ENCODE measurements around the gene CD247.

The CD247 gene

GRCh38 chr1:167439301-167439988 lies 78.9 kb downstream of the CD247 start:
- no peak; the same call in 1 of the 2 replicates for TF ChIP-seq CTCF (conservative IDR thresholded peaks at IDR 0.05; ENCODE audit: low read length)
- DNase-seq (ENCODE audit: low read depth) = no peak
- H3K4me3 ChIP-seq (ENCODE audit: low read length) = peak overlapping the region; percentile 50

DNA sequence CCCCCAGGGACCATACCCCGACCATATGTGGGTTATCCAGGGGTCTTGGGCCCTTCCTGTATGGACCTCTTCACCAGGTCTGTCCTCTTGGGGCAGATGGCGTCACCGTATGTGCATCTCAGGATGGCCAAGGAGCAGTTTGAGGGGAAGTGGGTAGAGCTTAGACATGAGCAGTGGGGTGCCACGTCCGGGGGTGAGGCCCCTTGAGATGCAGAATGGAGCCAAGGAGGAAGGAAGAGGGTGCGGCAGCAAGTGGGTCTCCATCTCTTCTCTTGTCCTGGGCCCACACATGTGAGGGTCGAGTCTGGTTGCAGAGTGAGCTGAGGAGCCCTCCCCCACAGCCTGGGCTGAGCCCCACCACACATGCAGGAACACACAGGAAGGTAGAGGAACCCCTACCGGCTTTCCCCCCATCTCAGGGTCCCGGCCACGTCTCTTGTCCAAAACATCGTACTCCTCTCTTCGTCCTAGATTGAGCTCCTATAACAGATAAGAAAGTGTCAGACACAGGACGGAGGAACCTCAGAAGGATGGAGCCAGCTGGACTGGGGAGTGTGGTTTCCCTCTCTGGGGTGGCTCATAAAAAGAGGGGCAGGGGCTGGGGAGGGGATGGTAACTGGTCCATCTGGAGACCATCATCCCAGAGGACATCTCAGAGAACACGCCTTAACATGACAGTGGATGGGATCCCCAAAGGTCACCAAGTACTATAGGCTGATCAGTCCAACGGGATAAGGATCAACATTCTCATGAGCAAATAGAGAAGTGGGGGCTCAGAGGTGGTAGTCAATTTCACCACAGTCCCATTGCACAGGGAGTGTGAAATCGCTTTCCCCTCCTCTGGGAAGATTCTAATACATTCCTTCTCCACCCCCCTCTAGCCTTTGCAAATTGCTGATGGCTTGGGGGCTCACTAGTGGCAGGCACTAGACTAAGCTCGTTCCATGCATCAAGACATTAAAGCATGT lies 79.9 kb downstream of the CD247 start:
- H3K4me3 ChIP-seq (ENCODE audit: low read length) = no peak overlapping the region
- no peak for DNase-seq (ENCODE audit: low read depth)
- no peak for TF ChIP-seq CTCF (conservative IDR thresholded peaks at IDR 0.05; ENCODE audit: low read length)

DNA sequence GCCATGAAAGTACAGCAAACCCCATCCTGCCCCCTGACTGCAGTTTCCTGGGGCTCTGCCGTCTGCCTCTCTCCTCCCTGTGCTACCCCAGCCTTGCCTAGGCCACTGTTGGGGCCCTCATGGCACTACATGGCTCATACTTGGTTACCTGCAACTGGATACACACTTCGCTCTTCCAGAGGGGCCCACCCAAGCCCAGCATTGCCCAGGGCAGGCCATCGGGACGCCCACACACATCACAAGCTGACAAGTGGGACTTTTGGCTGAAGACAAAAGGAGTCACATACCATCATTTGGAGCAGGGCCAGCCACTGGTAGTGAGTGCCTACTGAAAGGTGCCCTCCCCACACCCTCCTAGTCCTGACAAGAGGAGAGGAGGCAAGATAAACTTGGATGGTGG lies 82.8 kb downstream of the CD247 start:
- H3K4me3 ChIP-seq (ENCODE audit: low read length) = no peak overlapping the region
- TF ChIP-seq CTCF (conservative IDR thresholded peaks at IDR 0.05; ENCODE audit: low read length) = no peak
- DNase-seq (ENCODE audit: low read depth) = no peak

GRCh38 chr1:167434306-167434705 lies 84.0 kb downstream of the CD247 start:
- H3K4me3 ChIP-seq (ENCODE audit: low read length) = no peak overlapping the region
- no peak for DNase-seq (ENCODE audit: low read depth)
- no peak for TF ChIP-seq CTCF (conservative IDR thresholded peaks at IDR 0.05; ENCODE audit: low read length)

DNA sequence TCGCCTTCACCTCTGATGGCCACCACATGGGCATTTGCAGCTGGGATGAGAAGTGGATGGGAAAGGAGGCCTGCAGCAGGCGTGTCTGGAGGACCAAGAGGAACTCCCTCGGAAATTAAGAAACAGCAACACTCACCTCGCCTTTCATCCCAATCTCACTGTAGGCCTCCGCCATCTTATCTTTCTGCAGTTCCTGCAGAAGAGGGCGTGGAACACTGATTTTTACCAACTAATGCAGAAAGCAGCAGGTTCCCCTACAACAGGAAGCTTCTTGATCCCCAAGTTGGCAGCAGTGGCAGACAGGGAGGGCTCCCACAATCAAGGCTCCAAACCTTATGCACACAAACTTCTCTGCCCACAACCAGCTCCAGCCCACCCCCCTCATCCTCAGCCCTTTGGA lies 84.4 kb downstream of the CD247 start:
- no peak overlapping the region for H3K4me3 ChIP-seq (ENCODE audit: low read length)
- no peak for TF ChIP-seq CTCF (conservative IDR thresholded peaks at IDR 0.05; ENCODE audit: low read length)
- DNase-seq (ENCODE audit: low read depth) = no peak

- H3K4me3 ChIP-seq (ENCODE audit: low read length) = no peak overlapping the region
- no peak for TF ChIP-seq CTCF (conservative IDR thresholded peaks at IDR 0.05; ENCODE audit: low read length)
- DNase-seq (ENCODE audit: low read depth) = no peak
These were observed 85.5 kb downstream of the CD247 start for GRCh38 chr1:167432780-167433179.

All from AG10803 (cell line).